Measurements from ENCODE around the gene AGTPBP1. TPM values are rescaled to one million over a fixed set of nuclear protein-coding genes. Genes with fewer than 3 reads are reported as not detected.

Gene AGTPBP1
- polyA plus RNA-seq, 1 of the 3 experiments (the other 2 are of a cell fraction), result 3.8 TPM

DNA sequence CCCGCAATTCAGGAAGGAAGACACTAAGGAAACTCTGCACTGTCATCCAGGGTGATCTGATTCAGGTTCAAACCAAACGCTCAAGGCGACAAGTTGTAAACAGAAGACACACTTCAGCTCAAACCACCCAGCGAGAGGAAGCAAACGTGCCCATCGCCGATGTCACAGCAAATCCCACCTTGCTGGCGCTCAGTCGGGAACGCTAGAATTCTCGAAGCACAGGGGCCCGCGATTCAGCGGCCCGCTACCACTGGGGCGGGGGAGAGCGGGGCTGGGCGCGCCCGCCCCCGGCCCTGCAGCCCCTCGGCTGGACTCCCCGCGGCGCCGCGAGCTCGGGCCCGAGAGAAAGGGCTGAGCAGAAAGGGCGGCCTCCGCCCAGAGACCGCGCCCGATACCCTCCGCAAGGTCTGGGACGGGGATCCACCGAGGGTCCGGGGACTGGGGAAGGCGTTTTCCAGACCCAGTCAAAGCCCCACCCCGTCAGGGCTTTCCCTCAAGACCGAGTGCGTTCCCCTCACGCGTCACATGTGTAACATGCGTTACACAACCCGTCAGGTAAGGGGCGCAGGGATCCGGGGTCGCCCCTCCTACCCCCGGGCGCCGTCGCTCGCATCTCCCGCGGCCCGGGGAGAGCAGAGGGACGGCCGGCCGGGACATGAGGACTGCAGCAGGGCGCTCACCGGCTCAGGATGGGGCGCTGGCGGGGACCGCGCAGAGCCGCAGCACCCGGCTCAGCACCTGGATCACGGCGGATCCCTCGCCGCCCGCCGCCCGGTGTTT is 469 bp downstream of the AGTPBP1 start:
- Histone ChIP-seq H3K9ac (peak overlapping the region; percentile 77), H3K4me3 (ENCODE audit: low read depth in 2 of 2, low read length in 1 of 2) (peak overlapping the region; percentile 95 to 97), H2AFZ (ENCODE audit: low read depth) (peak overlapping the region; percentile 85), H3F3A (replicated peaks; ENCODE audit: insufficient read depth) (peaks cover 8% of the 10 kb centered on the region), H3K9me2 (no peaks in the 10 kb centered on the region), H3K36me3 (replicated peaks in 1 of 2; ENCODE audit: control insufficient read depth in 1 of 2, insufficient read depth in 2 of 2, low read length in 1 of 2) (no peaks in the 10 kb centered on the region), H4K20me1 (ENCODE audit: insufficient read depth) (no peaks in the 10 kb centered on the region), H3K27me3 (ENCODE audit: insufficient read depth) (no peaks in the 10 kb centered on the region), H3K27ac (ENCODE audit: low read depth in 2 of 2, low read length in 1 of 2) (peak overlapping the region; percentile 38 to 79; a peak in 3 of 4 replicates), H3K4me1 (ENCODE audit: control insufficient read depth in 1 of 2, insufficient read depth in 2 of 2, low read depth in 1 of 2, low read length in 1 of 2) (peaks cover 0 to 4% of the 10 kb centered on the region in 2 experiments; a peak in 1 of 4 replicates), H3K79me2 (ENCODE audit: insufficient read depth) (peaks cover 44% of the 10 kb centered on the region), H3K9me3 (no peaks in the 10 kb centered on the region), H3K4me2 (peak overlapping the region; percentile 86)
- CTCF ChIA-PET, result interaction anchor here (0.8 to 1.5 kb wide), 5 partner anchors 41 to 131 kb away, joined by 3 to 4 read pairs (median 4); no protein-coding TSS in a partner anchor
- DNase-seq, result peak; percentile 78
- WGBS (ENCODE audit: low lambda C conversion rate), result 1% methylated on average over 15 of the region's 75 CpGs
- TF ChIP-seq MXI1 (IDR thresholded peaks at IDR 0.05; ENCODE audit: low read depth, low read length) (0 out of 2 replicates have a peak, but pooled peaks have one; percentile 14), MEF2A (IDR thresholded peaks at IDR 0.05; ENCODE audit: borderline replicate concordance, low read depth) (no peak), POLR2AphosphoS5 (IDR thresholded peaks at IDR 0.05; ENCODE audit: low read depth, low read length) (no peak), GATA2 (CRISPR knock-in tag; IDR thresholded peaks at IDR 0.05) (no peak), REST (IDR thresholded peaks at IDR 0.05; ENCODE audit: low read depth, low read length) (no peak)
- TF ChIP-seq, protein P1, sequence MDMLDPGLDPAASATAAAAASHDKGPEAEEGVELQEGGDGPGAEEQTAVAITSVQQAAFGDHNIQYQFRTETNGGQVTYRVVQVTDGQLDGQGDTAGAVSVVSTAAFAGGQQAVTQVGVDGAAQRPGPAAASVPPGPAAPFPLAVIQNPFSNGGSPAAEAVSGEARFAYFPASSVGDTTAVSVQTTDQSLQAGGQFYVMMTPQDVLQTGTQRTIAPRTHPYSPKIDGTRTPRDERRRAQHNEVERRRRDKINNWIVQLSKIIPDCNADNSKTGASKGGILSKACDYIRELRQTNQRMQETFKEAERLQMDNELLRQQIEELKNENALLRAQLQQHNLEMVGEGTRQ (IDR thresholded peaks at IDR 0.05; ENCODE audit: borderline replicate concordance, low read depth, low read length), result no peak
- TF ChIP-seq, protein P2, sequence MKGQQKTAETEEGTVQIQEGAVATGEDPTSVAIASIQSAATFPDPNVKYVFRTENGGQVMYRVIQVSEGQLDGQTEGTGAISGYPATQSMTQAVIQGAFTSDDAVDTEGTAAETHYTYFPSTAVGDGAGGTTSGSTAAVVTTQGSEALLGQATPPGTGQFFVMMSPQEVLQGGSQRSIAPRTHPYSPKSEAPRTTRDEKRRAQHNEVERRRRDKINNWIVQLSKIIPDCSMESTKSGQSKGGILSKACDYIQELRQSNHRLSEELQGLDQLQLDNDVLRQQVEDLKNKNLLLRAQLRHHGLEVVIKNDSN (IDR thresholded peaks at IDR 0.05; ENCODE audit: borderline replicate concordance, low read depth), result peak; percentile 19; the same call in 1 of the 2 replicates
- POLR2A ChIA-PET, result no interaction called here

DNA sequence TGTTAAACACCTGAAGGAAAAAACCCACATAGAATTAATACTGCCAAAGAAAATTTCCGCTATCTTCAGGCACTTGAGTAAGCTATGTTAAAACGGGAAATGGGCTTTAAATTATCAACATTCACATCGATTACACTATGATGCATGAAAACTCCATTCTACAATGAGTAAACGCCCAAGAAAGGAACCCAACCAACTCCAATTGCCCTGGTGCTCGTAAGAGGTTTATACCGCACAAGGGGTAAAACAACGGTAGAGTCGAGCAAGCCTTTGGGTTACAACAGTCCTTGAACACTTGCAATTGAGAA is 1.0 kb downstream of the AGTPBP1 start:
- Histone ChIP-seq H4K20me1 (ENCODE audit: insufficient read depth) (no peaks in the 10 kb centered on the region), H2AFZ (ENCODE audit: low read depth) (peak overlapping the region; percentile 85), H3K27ac (ENCODE audit: low read depth in 2 of 2, low read length in 1 of 2) (peak overlapping the region; percentile 38 to 79; a peak in 2 of 4 replicates), H3K9ac (peak overlapping the region; percentile 77), H3K4me2 (peak overlapping the region; percentile 86), H3K79me2 (ENCODE audit: insufficient read depth) (peaks cover 50% of the 10 kb centered on the region), H3K36me3 (replicated peaks in 1 of 2; ENCODE audit: control insufficient read depth in 1 of 2, insufficient read depth in 2 of 2, low read length in 1 of 2) (no peaks in the 10 kb centered on the region), H3F3A (replicated peaks; ENCODE audit: insufficient read depth) (peaks cover 8% of the 10 kb centered on the region), H3K27me3 (ENCODE audit: insufficient read depth) (no peaks in the 10 kb centered on the region), H3K4me1 (ENCODE audit: control insufficient read depth in 1 of 2, insufficient read depth in 2 of 2, low read depth in 1 of 2, low read length in 1 of 2) (peaks cover 0 to 4% of the 10 kb centered on the region in 2 experiments; a peak in 1 of 4 replicates), H3K9me2 (no peaks in the 10 kb centered on the region), H3K9me3 (no peaks in the 10 kb centered on the region), H3K4me3 (ENCODE audit: low read depth in 2 of 2, low read length in 1 of 2) (peak overlapping the region; percentile 95 to 97)
- ChIA-PET CTCF (interaction anchor here (0.8 to 1.0 kb wide), 2 partner anchors 73 to 130 kb away, joined by 3 to 4 read pairs; no protein-coding TSS in a partner anchor), POLR2A (no interaction called here)
- peak; percentile 36 for DNase-seq
- WGBS (ENCODE audit: low lambda C conversion rate), result 16% methylated on average over 8 of the region's 8 CpGs
- TF ChIP-seq CTCF (IDR thresholded peaks at IDR 0.05), result no peak
- no peak for TF ChIP-seq TEAD4 (IDR thresholded peaks at IDR 0.05; ENCODE audit: borderline replicate concordance, insufficient read depth)
- TF ChIP-seq, protein P3, sequence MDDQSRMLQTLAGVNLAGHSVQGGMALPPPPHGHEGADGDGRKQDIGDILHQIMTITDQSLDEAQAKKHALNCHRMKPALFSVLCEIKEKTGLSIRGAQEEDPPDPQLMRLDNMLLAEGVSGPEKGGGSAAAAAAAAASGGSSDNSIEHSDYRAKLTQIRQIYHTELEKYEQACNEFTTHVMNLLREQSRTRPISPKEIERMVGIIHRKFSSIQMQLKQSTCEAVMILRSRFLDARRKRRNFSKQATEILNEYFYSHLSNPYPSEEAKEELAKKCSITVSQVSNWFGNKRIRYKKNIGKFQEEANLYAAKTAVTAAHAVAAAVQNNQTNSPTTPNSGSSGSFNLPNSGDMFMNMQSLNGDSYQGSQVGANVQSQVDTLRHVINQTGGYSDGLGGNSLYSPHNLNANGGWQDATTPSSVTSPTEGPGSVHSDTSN (IDR thresholded peaks at IDR 0.05), result no peak
- no peak for TF ChIP-seq MEF2A (IDR thresholded peaks at IDR 0.05; ENCODE audit: borderline replicate concordance, low read depth)
- no peak for TF ChIP-seq ZBTB33 (IDR thresholded peaks at IDR 0.05; ENCODE audit: borderline replicate concordance, low read depth)
- TF ChIP-seq FOSL2 (IDR thresholded peaks at IDR 0.05; ENCODE audit: borderline replicate concordance, low read depth), result no peak
- TF ChIP-seq, protein P1 (IDR thresholded peaks at IDR 0.05; ENCODE audit: borderline replicate concordance, low read depth, low read length), result no peak

Measured in SK-N-SH (cell line).